ENCODE data around the gene MTCL1.

Gene MTCL1

DNA sequence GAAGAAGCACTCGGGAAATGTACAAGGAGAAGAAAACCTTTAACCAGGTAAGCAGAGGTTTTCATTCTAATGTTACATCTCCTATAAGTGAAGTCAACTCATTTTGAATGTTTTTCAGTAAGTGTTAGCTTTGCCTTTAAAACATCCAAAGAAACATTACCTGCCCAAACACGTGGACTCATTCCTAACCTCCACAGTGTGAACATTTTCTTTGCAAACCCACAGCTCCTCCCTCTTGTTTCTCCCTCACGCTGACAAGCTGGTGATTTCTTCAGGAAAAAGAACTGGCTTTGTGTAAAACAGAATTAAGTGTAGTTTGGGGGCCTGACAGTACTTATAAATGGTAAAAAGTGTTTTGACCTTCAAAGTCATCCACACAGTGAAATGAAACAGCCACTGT lies 72.5 kb downstream of the MTCL1 start:
- TF ChIP-seq SIN3A (IDR thresholded peaks at IDR 0.05; ENCODE audit: borderline replicate concordance, insufficient read depth, low read length) = no peak

DNA sequence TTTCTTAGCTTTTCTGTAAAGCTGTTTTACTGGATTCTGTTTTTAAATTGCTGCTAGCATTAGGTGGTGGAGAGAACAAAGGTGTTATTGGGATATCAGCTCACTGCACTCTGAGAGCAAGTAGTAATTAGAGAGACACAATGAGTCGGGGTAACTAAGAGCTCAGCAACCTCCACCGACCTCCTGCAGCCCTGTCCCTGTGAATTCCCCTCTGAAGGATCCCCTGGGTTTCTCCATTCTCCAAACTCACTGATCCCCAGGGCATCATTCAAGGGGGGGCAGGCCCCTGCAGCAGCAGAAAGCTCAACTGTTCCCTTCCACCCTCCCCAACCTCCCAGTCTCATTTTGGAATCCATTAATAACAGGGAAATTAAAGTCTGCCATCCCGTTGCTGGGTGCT lies 73.0 kb downstream of the MTCL1 start:
- TF ChIP-seq FOXP2 (optimal IDR thresholded peaks at IDR 0.05; ENCODE audit: borderline replicate concordance, extremely low read depth, extremely low read length, insufficient read depth) (no peak), SIN3A (IDR thresholded peaks at IDR 0.05; ENCODE audit: borderline replicate concordance, insufficient read depth, low read length) (no peak), TAF1 (IDR thresholded peaks at IDR 0.05; ENCODE audit: borderline replicate concordance, insufficient read depth, low read length) (no peak), POLR2AphosphoS5 (IDR thresholded peaks at IDR 0.05; ENCODE audit: low read depth, low read length) (no peak)
- TF ChIP-seq, protein P1, sequence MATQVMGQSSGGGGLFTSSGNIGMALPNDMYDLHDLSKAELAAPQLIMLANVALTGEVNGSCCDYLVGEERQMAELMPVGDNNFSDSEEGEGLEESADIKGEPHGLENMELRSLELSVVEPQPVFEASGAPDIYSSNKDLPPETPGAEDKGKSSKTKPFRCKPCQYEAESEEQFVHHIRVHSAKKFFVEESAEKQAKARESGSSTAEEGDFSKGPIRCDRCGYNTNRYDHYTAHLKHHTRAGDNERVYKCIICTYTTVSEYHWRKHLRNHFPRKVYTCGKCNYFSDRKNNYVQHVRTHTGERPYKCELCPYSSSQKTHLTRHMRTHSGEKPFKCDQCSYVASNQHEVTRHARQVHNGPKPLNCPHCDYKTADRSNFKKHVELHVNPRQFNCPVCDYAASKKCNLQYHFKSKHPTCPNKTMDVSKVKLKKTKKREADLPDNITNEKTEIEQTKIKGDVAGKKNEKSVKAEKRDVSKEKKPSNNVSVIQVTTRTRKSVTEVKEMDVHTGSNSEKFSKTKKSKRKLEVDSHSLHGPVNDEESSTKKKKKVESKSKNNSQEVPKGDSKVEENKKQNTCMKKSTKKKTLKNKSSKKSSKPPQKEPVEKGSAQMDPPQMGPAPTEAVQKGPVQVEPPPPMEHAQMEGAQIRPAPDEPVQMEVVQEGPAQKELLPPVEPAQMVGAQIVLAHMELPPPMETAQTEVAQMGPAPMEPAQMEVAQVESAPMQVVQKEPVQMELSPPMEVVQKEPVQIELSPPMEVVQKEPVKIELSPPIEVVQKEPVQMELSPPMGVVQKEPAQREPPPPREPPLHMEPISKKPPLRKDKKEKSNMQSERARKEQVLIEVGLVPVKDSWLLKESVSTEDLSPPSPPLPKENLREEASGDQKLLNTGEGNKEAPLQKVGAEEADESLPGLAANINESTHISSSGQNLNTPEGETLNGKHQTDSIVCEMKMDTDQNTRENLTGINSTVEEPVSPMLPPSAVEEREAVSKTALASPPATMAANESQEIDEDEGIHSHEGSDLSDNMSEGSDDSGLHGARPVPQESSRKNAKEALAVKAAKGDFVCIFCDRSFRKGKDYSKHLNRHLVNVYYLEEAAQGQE (IDR thresholded peaks at IDR 0.05; ENCODE audit: insufficient read depth in 1 of 2, low read depth in 2 of 2, low read length in 2 of 2) = no peak

DNA sequence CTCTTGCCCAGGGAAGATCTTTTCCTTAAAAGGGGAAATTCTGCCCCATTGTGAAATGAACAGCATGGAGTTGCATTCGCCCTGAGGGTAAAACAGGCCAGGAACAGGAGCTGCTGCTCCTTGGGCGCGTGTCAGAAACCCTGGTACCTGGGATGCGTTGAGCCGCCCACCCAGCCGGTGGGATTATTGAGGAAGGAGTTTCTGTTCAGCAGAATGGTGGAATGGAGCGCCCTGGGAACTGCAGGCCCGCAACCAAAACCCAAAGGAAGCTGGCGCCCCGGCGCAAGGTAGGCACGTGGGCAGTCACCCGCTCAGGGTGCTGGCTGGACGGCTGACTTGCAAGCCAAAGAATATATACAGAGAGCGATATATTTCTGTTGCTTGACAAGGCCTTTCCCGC lies 73.5 kb downstream of the MTCL1 start:
- TF ChIP-seq SIN3A (IDR thresholded peaks at IDR 0.05; ENCODE audit: borderline replicate concordance, insufficient read depth, low read length) (no peak), POLR2AphosphoS5 (IDR thresholded peaks at IDR 0.05; ENCODE audit: low read depth, low read length) (no peak), TAF1 (IDR thresholded peaks at IDR 0.05; ENCODE audit: borderline replicate concordance, insufficient read depth, low read length) (no peak), FOXP2 (optimal IDR thresholded peaks at IDR 0.05; ENCODE audit: borderline replicate concordance, extremely low read depth, extremely low read length, insufficient read depth) (no peak)
- TF ChIP-seq, protein P1 (IDR thresholded peaks at IDR 0.05; ENCODE audit: insufficient read depth in 1 of 2, low read depth in 2 of 2, low read length in 2 of 2) = no peak

DNA sequence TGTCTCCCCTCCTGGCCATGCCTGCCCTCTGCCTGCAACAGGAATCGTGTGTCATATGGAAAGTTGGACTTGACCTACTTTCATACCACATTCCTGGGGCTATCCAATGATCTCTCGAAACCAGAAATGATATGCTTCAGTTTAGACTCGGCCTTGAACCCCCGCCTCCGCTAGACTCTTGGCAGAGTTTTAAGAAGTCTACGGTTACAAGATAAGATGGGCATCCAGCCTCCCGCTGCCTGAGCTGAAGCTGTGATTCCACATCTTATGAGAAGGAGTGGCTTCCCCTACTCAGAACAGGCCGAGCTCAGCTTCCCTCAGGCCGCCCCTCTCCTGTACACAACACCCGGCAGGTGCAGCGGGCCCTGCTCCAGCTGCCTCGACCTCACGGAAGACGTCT lies 73.9 kb downstream of the MTCL1 start:
- TF ChIP-seq POLR2AphosphoS5 (IDR thresholded peaks at IDR 0.05; ENCODE audit: low read depth, low read length) = no peak
- TF ChIP-seq SIN3A (IDR thresholded peaks at IDR 0.05; ENCODE audit: borderline replicate concordance, insufficient read depth, low read length) = no peak
- TF ChIP-seq TAF1 (IDR thresholded peaks at IDR 0.05; ENCODE audit: borderline replicate concordance, insufficient read depth, low read length) = no peak
- no peak for TF ChIP-seq FOXP2 (optimal IDR thresholded peaks at IDR 0.05; ENCODE audit: borderline replicate concordance, extremely low read depth, extremely low read length, insufficient read depth)
- TF ChIP-seq, protein P1 (IDR thresholded peaks at IDR 0.05; ENCODE audit: insufficient read depth in 1 of 2, low read depth in 2 of 2, low read length in 2 of 2) = no peak

DNA sequence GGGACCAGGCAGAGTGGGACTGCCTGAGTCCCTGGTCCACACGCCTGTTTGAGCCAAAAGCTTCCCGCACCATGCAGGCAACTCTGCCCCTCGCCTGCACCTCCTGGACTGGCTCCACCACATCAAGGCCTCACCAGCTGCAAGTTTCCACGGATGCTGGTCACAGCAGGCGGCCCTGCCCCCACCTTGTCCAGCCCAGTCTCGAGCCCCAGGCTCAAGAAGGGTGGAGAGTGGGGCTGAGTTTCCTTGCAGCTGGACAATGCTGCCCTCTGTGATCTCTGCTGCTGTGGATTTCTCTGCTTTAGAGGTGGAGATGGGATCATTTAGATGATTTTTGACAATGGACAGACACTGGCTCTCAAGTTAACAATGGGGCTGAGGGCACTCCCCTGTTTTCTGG lies 74.9 kb downstream of the MTCL1 start:
- TF ChIP-seq TAF1 (IDR thresholded peaks at IDR 0.05; ENCODE audit: borderline replicate concordance, insufficient read depth, low read length) = no peak
- TF ChIP-seq, protein P1 (IDR thresholded peaks at IDR 0.05; ENCODE audit: insufficient read depth in 1 of 2, low read depth in 2 of 2, low read length in 2 of 2) = no peak

Measured in PFSK-1 (cell line).